ENCODE results near the gene TKT.

TKT gene

DNA sequence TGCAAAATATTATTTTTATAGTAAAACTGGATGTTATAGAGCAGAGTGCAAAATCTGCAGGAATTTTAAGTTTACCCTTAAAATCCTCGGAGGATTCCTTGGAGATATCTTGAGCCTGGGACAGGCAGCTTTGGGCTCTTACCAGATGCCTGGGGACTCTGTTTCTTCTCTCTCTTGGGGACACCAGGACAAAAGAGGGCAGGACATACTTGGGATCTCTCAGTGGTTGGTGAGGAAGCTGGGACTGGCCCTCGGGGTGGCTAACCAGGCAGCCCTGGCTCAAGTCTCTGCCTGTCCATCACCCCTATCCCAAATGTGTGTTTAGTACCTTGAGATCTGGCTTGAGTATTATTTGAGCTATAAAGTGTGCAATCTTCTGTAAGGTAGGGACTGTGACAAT lies 38.6 kb downstream of the TKT start:
- no peak for TF ChIP-seq ZFX (IDR thresholded peaks at IDR 0.05)
- TF ChIP-seq, protein P1, sequence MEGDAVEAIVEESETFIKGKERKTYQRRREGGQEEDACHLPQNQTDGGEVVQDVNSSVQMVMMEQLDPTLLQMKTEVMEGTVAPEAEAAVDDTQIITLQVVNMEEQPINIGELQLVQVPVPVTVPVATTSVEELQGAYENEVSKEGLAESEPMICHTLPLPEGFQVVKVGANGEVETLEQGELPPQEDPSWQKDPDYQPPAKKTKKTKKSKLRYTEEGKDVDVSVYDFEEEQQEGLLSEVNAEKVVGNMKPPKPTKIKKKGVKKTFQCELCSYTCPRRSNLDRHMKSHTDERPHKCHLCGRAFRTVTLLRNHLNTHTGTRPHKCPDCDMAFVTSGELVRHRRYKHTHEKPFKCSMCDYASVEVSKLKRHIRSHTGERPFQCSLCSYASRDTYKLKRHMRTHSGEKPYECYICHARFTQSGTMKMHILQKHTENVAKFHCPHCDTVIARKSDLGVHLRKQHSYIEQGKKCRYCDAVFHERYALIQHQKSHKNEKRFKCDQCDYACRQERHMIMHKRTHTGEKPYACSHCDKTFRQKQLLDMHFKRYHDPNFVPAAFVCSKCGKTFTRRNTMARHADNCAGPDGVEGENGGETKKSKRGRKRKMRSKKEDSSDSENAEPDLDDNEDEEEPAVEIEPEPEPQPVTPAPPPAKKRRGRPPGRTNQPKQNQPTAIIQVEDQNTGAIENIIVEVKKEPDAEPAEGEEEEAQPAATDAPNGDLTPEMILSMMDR (conservative IDR thresholded peaks at IDR 0.05): no peak

DNA sequence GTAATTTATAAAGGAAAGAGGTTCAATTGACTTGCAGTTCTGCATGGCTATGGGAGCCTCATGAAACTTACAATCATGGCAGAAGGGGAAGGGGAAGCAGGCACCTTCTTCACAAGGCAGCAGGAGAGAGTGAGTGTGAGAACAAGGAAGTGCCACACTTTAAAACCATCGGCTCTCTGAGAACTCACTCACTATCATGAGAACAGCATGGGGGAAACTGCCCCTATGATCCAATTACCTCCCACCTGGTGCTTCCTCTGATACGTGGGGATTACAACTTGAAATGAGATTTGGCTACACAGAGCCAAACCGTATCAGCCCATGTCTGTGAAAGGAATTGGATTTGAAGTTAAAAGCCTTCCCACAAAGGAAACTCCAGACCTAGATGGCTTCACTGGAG lies 39.1 kb downstream of the TKT start:
- H3K27ac ChIP-seq: no peak overlapping the region
- TF ChIP-seq ZFX (IDR thresholded peaks at IDR 0.05): no peak
- TF ChIP-seq, protein P1 (conservative IDR thresholded peaks at IDR 0.05): no peak

More for the DNA sequence above, 38.6 kb downstream of the TKT start:
- no peak overlapping the region for H3K27ac ChIP-seq

DNA sequence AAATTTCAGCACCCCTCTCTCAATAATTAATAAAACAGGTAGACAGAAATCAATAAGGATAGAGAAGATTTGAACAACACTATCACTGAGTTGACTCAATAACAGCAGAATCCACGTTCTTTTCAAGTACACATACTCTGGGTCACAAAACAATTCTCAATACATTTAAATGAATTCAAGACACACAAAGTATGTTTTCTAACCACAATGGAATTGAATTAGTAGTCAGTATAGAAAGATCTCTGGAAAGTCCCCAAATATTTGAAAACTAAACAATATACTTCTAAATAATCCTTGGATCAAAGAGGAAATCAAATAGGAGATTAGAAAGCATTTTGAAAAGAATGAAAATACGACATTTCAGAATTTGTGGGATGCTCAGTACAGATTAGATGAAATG lies 40.0 kb downstream of the TKT start:
- no peak overlapping the region for H3K27ac ChIP-seq
- TF ChIP-seq, protein P1 (conservative IDR thresholded peaks at IDR 0.05): no peak
- no peak for TF ChIP-seq ZFX (IDR thresholded peaks at IDR 0.05)

DNA sequence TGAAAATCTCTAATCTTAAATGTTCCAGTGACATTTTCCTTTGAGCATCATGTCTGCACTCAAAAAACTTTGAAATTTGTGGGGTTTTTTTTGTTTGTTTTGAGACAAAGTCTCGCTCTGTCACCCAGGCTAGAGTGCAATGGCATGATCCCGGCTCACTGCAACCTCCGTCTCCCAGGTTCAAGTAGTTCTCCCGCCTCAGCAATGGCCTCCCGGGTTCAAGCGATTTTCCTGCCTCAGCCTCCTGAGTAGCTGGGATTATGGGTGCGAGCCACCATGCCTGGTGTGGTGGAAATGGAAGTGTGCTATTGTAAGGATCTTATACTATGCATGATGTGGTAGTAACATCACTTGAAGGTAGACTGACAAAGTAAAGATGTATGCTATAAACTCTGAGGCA lies 42.5 kb downstream of the TKT start:
- TF ChIP-seq, protein P1 (conservative IDR thresholded peaks at IDR 0.05): no peak
- H3K27ac ChIP-seq: no peak overlapping the region

DNA sequence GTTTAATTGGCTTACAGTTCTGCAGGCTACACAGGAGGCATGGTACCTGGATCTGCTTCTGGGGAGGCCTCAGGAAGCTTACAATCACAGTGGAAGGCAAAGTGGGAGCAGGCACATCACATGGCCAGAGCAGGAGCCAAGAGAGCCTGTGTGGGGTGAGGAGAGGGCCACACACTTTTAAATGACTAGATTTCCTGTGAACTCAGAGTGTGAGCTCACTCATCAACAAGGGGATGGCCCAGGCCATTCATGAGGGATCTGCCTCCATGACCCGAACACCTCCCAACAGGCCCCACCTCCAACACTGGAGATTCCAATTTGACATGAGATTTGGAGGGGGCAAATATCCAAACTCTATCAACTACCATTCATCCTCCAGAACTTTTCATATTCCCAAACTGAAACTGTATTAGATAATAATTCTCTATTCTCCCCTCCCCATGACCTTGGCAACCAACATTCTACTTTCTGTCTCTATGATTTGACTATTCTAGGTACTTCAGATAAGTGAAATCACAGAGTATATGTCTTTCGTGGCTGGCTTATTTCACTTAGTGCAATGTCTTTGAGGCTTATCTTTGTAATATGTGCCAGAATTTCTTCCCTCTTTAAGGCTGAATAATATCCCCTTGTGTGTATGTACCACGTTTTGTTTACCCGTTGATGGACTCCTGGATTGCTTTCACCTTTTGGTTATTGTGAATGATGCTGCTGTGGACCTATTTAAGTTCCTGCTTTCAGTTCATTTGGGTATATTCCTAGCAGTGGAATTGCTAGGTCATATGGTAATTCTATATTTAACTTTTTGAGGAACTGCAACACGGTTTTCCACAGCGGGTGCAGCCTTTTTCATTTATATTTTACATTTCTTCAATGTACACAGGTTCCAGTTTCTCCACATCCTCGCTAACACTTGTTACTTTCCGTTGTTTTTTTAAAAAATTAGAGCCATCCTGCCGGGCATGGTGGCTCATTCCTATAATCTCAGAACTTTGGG lies 43.8 kb downstream of the TKT start:
- H3K27ac ChIP-seq: no peak overlapping the region
- TF ChIP-seq, protein P1 (conservative IDR thresholded peaks at IDR 0.05): no peak
- TF ChIP-seq ZFX (IDR thresholded peaks at IDR 0.05): no peak

DNA sequence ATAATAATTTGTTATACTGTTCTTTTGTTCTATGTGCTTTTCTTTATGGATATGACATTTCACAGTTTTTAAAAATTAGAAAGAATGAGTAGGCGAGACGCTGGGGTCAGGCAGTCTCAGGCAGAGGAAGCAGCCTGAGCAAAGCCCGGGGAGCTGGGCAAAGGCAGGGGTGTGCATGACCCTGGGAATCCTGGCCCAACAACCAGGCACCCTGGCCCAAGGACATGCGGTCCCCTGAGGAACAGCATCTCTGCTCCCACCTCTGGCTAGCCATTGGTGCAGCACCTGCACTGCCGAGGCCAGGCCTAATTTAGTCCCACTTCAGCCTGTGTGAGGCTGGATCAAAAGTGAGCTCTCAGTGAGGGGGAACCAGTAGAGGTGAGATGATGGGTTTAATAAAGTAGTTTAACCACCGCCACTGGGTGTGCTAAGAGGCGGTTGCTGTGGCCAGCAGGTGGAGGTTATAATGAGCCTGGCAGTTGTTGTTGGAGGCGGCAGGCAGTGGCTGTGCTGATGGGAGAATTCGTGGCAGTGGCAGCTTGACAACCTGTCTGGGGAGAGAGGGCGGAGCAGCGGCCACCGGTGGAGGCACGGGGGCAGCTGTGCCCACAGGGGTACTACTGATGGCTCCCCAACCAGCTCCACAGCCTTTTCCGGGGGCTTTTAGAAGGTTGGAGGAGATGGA lies 53.3 kb downstream of the TKT start:
- no peak for TF ChIP-seq ZFX (IDR thresholded peaks at IDR 0.05)
- TF ChIP-seq, protein P1 (conservative IDR thresholded peaks at IDR 0.05): no peak
- H3K27ac ChIP-seq: no peak overlapping the region
